ENCODE data around the gene EPHA2.
"Not testable (repeated sequence)": the region's sequence is repeated elsewhere in the genome, so short reads cannot be mapped to it uniquely, and the experiment has no call there.

The EPHA2 gene

GRCh38 chr1:16155537-16156410 lies at the start of gene EPHA2:
Gene EPHA2 (minus strand): TSS chr1:16156069. CDS start chr1:16155932, 137 bp downstream.
- DNase-seq (ENCODE audit: low read depth) = peak; percentile 83

GRCh38 chr1:16205334-16205671 lies 49.4 kb upstream of the EPHA2 start:
- DNase-seq (ENCODE audit: low read depth) = no peak

GRCh38 chr1:16204634-16205333 lies 48.9 kb upstream of the EPHA2 start:
- DNase-seq (ENCODE audit: low read depth) = no peak

- no peak for DNase-seq (ENCODE audit: low read depth)
Measured at GRCh38 chr1:16204216-16204615, 48.3 kb upstream of the EPHA2 start.

GRCh38 chr1:16203550-16203949 lies 47.7 kb upstream of the EPHA2 start:
- DNase-seq (ENCODE audit: low read depth) = no peak

- DNase-seq (ENCODE audit: low read depth) = no peak
Measured at GRCh38 chr1:16202281-16203210, 46.7 kb upstream of the EPHA2 start.

- no peak for DNase-seq (ENCODE audit: low read depth)
Measured at GRCh38 chr1:16199700-16200099, 43.8 kb upstream of the EPHA2 start.

- DNase-seq (ENCODE audit: low read depth) = no peak
Measured at GRCh38 chr1:16199157-16199501, 43.3 kb upstream of the EPHA2 start.

- no peak for DNase-seq (ENCODE audit: low read depth)
Measured at GRCh38 chr1:16198444-16199156, 42.7 kb upstream of the EPHA2 start.

GRCh38 chr1:16196874-16197273 lies 41.0 kb upstream of the EPHA2 start:
- no peak for DNase-seq (ENCODE audit: low read depth)

GRCh38 chr1:16196139-16196538 lies 40.3 kb upstream of the EPHA2 start:
- not testable (repeated sequence) for DNase-seq (ENCODE audit: low read depth)

- no peak for DNase-seq (ENCODE audit: low read depth)
Measured at GRCh38 chr1:16195518-16195905, 39.6 kb upstream of the EPHA2 start.

- no peak for DNase-seq (ENCODE audit: low read depth)
Measured at GRCh38 chr1:16191916-16192546, 36.2 kb upstream of the EPHA2 start.

- no peak for DNase-seq (ENCODE audit: low read depth)
Measured at GRCh38 chr1:16191309-16191708, 35.4 kb upstream of the EPHA2 start.

GRCh38 chr1:16189921-16190621 lies 34.2 kb upstream of the EPHA2 start:
- DNase-seq (ENCODE audit: low read depth) = no peak

- no peak for DNase-seq (ENCODE audit: low read depth)
Measured at GRCh38 chr1:16189003-16189402, 33.1 kb upstream of the EPHA2 start.

- DNase-seq (ENCODE audit: low read depth) = peak; percentile 68
Measured at GRCh38 chr1:16187748-16188401, 32.0 kb upstream of the EPHA2 start.

- DNase-seq (ENCODE audit: low read depth) = no peak
Measured at GRCh38 chr1:16186655-16187235, 30.9 kb upstream of the EPHA2 start.

GRCh38 chr1:16184557-16185303 lies 28.9 kb upstream of the EPHA2 start:
- DNase-seq (ENCODE audit: low read depth) = no peak
